GM23338 (cell line): ENCODE measurements around the gene POLD2.

Experiments
- EZH2 ChIP-seq: fragments of 200-600 bp; sonication (generic); IDR thresholded peaks from one replicate; pipeline ENCODE4 v1.8.0; 2017; ENCODE audit warnings: antibody characterized with exemption, mild to moderate bottlenecking, low read depth; ENCODE audit not compliant: unreplicated experiment
- EZH2phosphoT487 ChIP-seq: fragments of 200-600 bp; sonication (generic); IDR thresholded peaks from one replicate; pipeline ENCODE4 v1.8.1; 2018; ENCODE audit warnings: antibody characterized with exemption; ENCODE audit not compliant: unreplicated experiment
- POLR2AphosphoS5 ChIP-seq: IDR thresholded peaks from 2 replicates; pipeline ENCODE4 v1.6.1; 2016; ENCODE audit warnings: antibody characterized with exemption, low read depth
- TF ChIP-seq, protein P1 (sequence below): IDR thresholded peaks from one replicate; pipeline ENCODE4 v1.6.1; 2018; ENCODE audit warnings: antibody characterized with exemption; ENCODE audit not compliant: unreplicated experiment
- TF ChIP-seq, protein P2 (sequence below), 2 experiments: fragments of 200-600 bp in 1 of 2; sonication (generic) in 1 of 2; conservative IDR thresholded peaks; 2 replicates each; pipeline versions ENCODE4 v1.5.1 to v1.6.1; 2016 to 2017; ENCODE audit warnings: antibody characterized with exemption in 2 of 2, low read depth in 2 of 2, mild to moderate bottlenecking in 2 of 2, moderate library complexity in 1 of 2
- TF ChIP-seq, protein P3 (sequence below): fragments of 250-450 bp; sonication (Bioruptor Pico); IDR thresholded peaks from 2 replicates; pipeline ENCODE4 v1.5.0; 2020; ENCODE audit warnings: mild to moderate bottlenecking, moderate library complexity

DNA sequence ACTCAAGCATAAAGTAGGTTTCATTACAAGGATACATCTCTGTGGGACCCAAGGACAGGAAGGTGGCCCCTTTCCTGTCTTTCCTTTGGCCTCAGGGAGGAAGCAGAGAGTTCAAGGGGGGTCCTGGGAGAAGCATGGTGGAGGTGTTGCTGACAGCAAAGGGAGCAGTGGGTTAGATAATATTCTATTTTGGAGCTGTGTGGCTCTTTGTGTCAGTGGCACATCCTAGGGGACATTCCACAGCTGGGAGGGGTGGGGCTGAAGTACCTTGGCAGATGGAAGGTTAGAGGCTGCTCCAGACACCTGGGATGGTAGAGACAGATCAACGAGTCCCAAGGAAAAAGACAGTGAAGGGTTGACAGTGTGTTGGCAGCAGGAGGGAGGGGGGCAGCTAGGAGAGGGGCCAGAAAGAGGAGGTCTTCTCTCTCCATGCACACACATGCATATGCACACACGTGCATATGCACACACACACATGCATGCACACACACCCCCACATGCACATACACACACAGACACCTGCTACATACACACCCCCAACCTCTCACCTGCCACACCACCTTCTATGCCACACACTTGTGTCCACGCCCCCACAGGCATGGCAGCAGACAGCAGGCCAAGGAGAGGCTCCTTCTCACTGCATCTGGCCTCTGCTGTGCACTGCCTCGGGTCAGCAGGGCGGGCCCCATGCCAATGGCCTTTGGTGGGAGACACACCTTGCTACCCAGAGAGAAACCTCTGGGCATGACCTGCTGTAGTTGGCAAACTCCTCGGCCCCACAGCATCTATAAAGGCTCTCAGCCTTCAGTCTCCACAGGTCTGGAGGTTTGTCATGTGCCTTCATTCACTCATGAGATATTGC is 5.6 kb upstream of the POLD2 start:
- TF ChIP-seq, protein P1, sequence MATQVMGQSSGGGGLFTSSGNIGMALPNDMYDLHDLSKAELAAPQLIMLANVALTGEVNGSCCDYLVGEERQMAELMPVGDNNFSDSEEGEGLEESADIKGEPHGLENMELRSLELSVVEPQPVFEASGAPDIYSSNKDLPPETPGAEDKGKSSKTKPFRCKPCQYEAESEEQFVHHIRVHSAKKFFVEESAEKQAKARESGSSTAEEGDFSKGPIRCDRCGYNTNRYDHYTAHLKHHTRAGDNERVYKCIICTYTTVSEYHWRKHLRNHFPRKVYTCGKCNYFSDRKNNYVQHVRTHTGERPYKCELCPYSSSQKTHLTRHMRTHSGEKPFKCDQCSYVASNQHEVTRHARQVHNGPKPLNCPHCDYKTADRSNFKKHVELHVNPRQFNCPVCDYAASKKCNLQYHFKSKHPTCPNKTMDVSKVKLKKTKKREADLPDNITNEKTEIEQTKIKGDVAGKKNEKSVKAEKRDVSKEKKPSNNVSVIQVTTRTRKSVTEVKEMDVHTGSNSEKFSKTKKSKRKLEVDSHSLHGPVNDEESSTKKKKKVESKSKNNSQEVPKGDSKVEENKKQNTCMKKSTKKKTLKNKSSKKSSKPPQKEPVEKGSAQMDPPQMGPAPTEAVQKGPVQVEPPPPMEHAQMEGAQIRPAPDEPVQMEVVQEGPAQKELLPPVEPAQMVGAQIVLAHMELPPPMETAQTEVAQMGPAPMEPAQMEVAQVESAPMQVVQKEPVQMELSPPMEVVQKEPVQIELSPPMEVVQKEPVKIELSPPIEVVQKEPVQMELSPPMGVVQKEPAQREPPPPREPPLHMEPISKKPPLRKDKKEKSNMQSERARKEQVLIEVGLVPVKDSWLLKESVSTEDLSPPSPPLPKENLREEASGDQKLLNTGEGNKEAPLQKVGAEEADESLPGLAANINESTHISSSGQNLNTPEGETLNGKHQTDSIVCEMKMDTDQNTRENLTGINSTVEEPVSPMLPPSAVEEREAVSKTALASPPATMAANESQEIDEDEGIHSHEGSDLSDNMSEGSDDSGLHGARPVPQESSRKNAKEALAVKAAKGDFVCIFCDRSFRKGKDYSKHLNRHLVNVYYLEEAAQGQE = no peak
- TF ChIP-seq, protein P2, sequence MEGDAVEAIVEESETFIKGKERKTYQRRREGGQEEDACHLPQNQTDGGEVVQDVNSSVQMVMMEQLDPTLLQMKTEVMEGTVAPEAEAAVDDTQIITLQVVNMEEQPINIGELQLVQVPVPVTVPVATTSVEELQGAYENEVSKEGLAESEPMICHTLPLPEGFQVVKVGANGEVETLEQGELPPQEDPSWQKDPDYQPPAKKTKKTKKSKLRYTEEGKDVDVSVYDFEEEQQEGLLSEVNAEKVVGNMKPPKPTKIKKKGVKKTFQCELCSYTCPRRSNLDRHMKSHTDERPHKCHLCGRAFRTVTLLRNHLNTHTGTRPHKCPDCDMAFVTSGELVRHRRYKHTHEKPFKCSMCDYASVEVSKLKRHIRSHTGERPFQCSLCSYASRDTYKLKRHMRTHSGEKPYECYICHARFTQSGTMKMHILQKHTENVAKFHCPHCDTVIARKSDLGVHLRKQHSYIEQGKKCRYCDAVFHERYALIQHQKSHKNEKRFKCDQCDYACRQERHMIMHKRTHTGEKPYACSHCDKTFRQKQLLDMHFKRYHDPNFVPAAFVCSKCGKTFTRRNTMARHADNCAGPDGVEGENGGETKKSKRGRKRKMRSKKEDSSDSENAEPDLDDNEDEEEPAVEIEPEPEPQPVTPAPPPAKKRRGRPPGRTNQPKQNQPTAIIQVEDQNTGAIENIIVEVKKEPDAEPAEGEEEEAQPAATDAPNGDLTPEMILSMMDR (conservative IDR thresholded peaks at IDR 0.05; ENCODE audit: low read depth in 2 of 2) = no peak
- TF ChIP-seq EZH2phosphoT487 (no peak), POLR2AphosphoS5 (no peak), EZH2 (no peak)
- TF ChIP-seq, protein P3, sequence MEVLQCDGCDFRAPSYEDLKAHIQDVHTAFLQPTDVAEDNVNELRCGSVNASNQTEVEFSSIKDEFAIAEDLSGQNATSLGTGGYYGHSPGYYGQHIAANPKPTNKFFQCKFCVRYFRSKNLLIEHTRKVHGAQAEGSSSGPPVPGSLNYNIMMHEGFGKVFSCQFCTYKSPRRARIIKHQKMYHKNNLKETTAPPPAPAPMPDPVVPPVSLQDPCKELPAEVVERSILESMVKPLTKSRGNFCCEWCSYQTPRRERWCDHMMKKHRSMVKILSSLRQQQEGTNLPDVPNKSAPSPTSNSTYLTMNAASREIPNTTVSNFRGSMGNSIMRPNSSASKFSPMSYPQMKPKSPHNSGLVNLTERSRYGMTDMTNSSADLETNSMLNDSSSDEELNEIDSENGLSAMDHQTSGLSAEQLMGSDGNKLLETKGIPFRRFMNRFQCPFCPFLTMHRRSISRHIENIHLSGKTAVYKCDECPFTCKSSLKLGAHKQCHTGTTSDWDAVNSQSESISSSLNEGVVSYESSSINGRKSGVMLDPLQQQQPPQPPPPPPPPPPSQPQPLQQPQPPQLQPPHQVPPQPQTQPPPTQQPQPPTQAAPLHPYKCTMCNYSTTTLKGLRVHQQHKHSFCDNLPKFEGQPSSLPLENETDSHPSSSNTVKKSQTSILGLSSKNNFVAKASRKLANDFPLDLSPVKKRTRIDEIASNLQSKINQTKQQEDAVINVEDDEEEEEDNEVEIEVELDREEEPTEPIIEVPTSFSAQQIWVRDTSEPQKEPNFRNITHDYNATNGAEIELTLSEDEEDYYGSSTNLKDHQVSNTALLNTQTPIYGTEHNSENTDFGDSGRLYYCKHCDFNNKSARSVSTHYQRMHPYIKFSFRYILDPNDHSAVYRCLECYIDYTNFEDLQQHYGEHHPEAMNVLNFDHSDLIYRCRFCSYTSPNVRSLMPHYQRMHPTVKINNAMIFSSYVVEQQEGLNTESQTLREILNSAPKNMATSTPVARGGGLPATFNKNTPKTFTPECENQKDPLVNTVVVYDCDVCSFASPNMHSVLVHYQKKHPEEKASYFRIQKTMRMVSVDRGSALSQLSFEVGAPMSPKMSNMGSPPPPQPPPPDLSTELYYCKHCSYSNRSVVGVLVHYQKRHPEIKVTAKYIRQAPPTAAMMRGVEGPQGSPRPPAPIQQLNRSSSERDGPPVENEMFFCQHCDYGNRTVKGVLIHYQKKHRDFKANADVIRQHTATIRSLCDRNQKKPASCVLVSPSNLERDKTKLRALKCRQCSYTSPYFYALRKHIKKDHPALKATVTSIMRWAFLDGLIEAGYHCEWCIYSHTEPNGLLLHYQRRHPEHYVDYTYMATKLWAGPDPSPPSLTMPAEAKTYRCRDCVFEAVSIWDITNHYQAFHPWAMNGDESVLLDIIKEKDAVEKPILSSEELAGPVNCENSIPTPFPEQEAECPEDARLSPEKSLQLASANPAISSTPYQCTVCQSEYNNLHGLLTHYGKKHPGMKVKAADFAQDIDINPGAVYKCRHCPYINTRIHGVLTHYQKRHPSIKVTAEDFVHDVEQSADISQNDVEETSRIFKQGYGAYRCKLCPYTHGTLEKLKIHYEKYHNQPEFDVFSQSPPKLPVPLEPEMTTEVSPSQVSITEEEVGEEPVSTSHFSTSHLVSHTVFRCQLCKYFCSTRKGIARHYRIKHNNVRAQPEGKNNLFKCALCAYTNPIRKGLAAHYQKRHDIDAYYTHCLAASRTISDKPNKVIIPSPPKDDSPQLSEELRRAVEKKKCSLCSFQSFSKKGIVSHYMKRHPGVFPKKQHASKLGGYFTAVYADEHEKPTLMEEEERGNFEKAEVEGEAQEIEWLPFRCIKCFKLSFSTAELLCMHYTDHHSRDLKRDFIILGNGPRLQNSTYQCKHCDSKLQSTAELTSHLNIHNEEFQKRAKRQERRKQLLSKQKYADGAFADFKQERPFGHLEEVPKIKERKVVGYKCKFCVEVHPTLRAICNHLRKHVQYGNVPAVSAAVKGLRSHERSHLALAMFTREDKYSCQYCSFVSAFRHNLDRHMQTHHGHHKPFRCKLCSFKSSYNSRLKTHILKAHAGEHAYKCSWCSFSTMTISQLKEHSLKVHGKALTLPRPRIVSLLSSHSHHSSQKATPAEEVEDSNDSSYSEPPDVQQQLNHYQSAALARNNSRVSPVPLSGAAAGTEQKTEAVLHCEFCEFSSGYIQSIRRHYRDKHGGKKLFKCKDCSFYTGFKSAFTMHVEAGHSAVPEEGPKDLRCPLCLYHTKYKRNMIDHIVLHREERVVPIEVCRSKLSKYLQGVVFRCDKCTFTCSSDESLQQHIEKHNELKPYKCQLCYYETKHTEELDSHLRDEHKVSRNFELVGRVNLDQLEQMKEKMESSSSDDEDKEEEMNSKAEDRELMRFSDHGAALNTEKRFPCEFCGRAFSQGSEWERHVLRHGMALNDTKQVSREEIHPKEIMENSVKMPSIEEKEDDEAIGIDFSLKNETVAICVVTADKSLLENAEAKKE (CRISPR knock-in tag) = no peak
